SK-N-MC (cell line): Measurements from ENCODE around the gene RTN1.

Experiments
- EZH2 ChIP-seq: fragments of 200-600 bp; sonication (generic); IDR thresholded peaks from one replicate; pipeline ENCODE4 v1.6.1; 2017; ENCODE audit warnings: antibody characterized with exemption
- FOXP2 ChIP-seq: optimal IDR thresholded peaks from 2 replicates; pipeline ENCODE3; 2011; ENCODE audit warnings: mild to moderate bottlenecking, moderate library complexity; ENCODE audit not compliant: insufficient read depth; ENCODE audit errors: extremely low read length, control extremely low read depth
- POLR2AphosphoS5 ChIP-seq: IDR thresholded peaks from 2 replicates; pipeline ENCODE4 v1.6.1; 2012; ENCODE audit warnings: mild to moderate bottlenecking, low read depth, low read length, borderline replicate concordance

DNA sequence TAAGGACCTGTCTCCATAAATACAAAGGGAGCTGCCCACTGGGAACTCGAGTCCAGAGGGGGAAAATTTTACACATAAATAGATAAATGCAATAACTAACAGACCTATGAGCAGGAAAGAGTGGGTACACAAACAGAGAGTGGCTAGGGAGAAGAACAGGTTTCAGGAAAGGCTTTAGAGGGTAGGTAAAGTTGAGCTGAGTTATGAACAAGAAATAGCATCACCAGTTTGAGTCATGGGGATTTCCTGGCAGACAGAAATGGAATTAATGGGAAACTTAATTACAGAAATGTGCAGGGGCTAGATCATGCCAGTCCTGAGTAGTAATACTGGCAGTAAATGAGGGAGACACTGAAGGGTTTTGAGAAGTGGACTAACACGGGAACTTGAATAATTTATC lies 236.0 kb downstream of the RTN1 start:
- TF ChIP-seq POLR2AphosphoS5 (no peak), EZH2 (no peak), FOXP2 (no peak)
